Lung (tissue), 12 donors: Measurements from ENCODE around the gene LMO1. TPM values are rescaled to one million over a fixed set of nuclear protein-coding genes. Genes with fewer than 3 reads are reported as not detected.

ENCODE experiments used
- ATAC-seq: fragments of 200-7000 bp; cut with Tn5 transposase; one replicate; pipeline ENCODE4 v1.9.1; 2020; ENCODE audit warnings: moderate number of reproducible peaks; ENCODE audit not compliant: insufficient read depth, low FRiP score
- DNase-seq, 3 donors: peaks; one replicate each; pipeline ENCODE4 v3.0.0-alpha.2; 2013 to 2017
- H3K27ac ChIP-seq, 2 donors: one replicate each; pipeline ENCODE4 v1.5.1; 2013; ENCODE audit warnings: mild to moderate bottlenecking in 2 of 2, moderate library complexity in 2 of 2, control low read depth in 1 of 2, inconsistent platforms in 1 of 2, low read depth in 1 of 2, low read length in 1 of 2
- H3K27me3 ChIP-seq, 3 donors: one replicate each; pipeline ENCODE4 v1.5.1; 2013; ENCODE audit warnings: low read length in 2 of 3; ENCODE audit not compliant: control insufficient read depth in 3 of 3, insufficient read depth in 3 of 3
- H3K36me3 ChIP-seq, 4 donors: one replicate each; pipeline ENCODE4 v1.5.1; 2013; ENCODE audit warnings: low read length in 4 of 4, mild to moderate bottlenecking in 1 of 4, moderate library complexity in 1 of 4; ENCODE audit not compliant: control insufficient read depth in 4 of 4, insufficient read depth in 4 of 4
- H3K4me1 ChIP-seq, 5 donors: one replicate each; pipeline ENCODE4 v1.5.1; 2013; ENCODE audit warnings: low read length in 5 of 5, mild to moderate bottlenecking in 2 of 5, moderate library complexity in 1 of 5; ENCODE audit not compliant: control insufficient read depth in 5 of 5, insufficient read depth in 5 of 5
- H3K4me3 ChIP-seq: one replicate; pipeline ENCODE4 v1.5.1; 2013; ENCODE audit warnings: mild to moderate bottlenecking, control low read depth, moderate library complexity
- H3K9ac ChIP-seq, 2 donors: one replicate each; pipeline ENCODE4 v1.5.1; 2013; ENCODE audit warnings: low read length in 2 of 2, control low read depth in 1 of 2; ENCODE audit not compliant: insufficient read depth in 1 of 2
- H3K9me3 ChIP-seq, 4 donors: one replicate each; pipeline ENCODE4 v1.5.1; 2013; ENCODE audit warnings: low read length in 3 of 4, mild to moderate bottlenecking in 1 of 4, moderate library complexity in 1 of 4; ENCODE audit not compliant: control insufficient read depth in 4 of 4, insufficient read depth in 3 of 4
- WGBS, 2 donors: extraction: QIAGEN DNeasy Blood & Tissue Kit; methylation state at CpG; one replicate each; pipeline ENCODE4 v1.1.7; 2013; 5-methylcytosine and 5-hydroxymethylcytosine counted together
- polyA plus RNA-seq, 2 donors: library from polyadenylated mRNA; stranded (reverse); fragments of 200-250 nt; gene quantifications; one replicate each; pipeline ENCODE4 v1.2.1, GENCODE V29; 2013
- total RNA-seq, 2 donors: library from RNA; depleted of rRNA in 1 of 2; stranded (reverse); fragments of >200 nt in 1 of 2; gene quantifications; one replicate each; pipeline ENCODE4 v1.2.1, GENCODE V29; 2014 to 2021
- TF ChIP-seq, protein P1 (sequence below): IDR thresholded peaks from 2 replicates; pipeline ENCODE4 v1.5.1; 2012; ENCODE audit warnings: mild to moderate bottlenecking; ENCODE audit errors: control extremely low read depth, extremely low read depth
- donor health status: control.
- donor health status: control.
- donor health status: Bipolar disorder and iron deficiency.
- donor health status: healthy.
- donor health status: DM: yes; HTN: yes; CAD: no.

Gene LMO1
- total and polyA plus RNA-seq, 4 donors: 0.26 to 0.34 TPM; not detected in 2

GRCh38 chr11:8290081-8290810 is 26.6 kb upstream of the LMO1 start:
- H3K9me3 ChIP-seq: no peaks in the 10 kb centered on the region
- peaks cover 0 to 1% (median 0%) of the 10 kb centered on the region in 5 donors for H3K4me1 ChIP-seq
- H3K27ac ChIP-seq: no peak overlapping the region
- no peak for ATAC-seq
- 93 to 95% methylated on average over 8 of the region's 8 CpGs for WGBS, 2 donors
- TF ChIP-seq, protein P1, sequence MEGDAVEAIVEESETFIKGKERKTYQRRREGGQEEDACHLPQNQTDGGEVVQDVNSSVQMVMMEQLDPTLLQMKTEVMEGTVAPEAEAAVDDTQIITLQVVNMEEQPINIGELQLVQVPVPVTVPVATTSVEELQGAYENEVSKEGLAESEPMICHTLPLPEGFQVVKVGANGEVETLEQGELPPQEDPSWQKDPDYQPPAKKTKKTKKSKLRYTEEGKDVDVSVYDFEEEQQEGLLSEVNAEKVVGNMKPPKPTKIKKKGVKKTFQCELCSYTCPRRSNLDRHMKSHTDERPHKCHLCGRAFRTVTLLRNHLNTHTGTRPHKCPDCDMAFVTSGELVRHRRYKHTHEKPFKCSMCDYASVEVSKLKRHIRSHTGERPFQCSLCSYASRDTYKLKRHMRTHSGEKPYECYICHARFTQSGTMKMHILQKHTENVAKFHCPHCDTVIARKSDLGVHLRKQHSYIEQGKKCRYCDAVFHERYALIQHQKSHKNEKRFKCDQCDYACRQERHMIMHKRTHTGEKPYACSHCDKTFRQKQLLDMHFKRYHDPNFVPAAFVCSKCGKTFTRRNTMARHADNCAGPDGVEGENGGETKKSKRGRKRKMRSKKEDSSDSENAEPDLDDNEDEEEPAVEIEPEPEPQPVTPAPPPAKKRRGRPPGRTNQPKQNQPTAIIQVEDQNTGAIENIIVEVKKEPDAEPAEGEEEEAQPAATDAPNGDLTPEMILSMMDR: no peak
- no peak overlapping the region for H3K9ac ChIP-seq
- DNase-seq: peak in 1 of 3 donors; percentile 28
- H3K36me3 ChIP-seq: no peaks in the 10 kb centered on the region
- H3K27me3 ChIP-seq: peaks cover 0 to 5% (median 0%) of the 10 kb centered on the region in 3 donors
- H3K4me3 ChIP-seq: no peak overlapping the region

- Histone ChIP-seq H3K4me3 (no peak overlapping the region), H3K27ac (no peak overlapping the region), H3K36me3 (no peaks in the 10 kb centered on the region), H3K9me3 (no peaks in the 10 kb centered on the region), H3K27me3 (peaks cover 0 to 5% (median 0%) of the 10 kb centered on the region in 3 donors), H3K4me1 (peaks cover 0 to 1% (median 0%) of the 10 kb centered on the region in 5 donors), H3K9ac (no peak overlapping the region)
- no peak for ATAC-seq
- 67 to 78% methylated on average over 3 of the region's 3 CpGs for WGBS, 2 donors
- TF ChIP-seq, protein P1: no peak
- DNase-seq: no peak
Observed at GRCh38 chr11:8289492-8289918, 25.8 kb upstream of the LMO1 start.

GRCh38 chr11:8288824-8289491 is 25.3 kb upstream of the LMO1 start:
- H3K27ac ChIP-seq: no peak overlapping the region
- H3K4me1 ChIP-seq: peaks cover 0 to 2% (median under 1%) of the 10 kb centered on the region in 5 donors
- H3K9me3 ChIP-seq: no peaks in the 10 kb centered on the region
- no peak overlapping the region for H3K4me3 ChIP-seq
- WGBS, 2 donors: 82 to 87% methylated on average over 13 of the region's 13 CpGs
- H3K36me3 ChIP-seq: no peaks in the 10 kb centered on the region
- H3K9ac ChIP-seq: no peak overlapping the region
- peaks cover 0 to under 1% (median 0%) of the 10 kb centered on the region in 3 donors for H3K27me3 ChIP-seq
- no peak for ATAC-seq
- TF ChIP-seq, protein P1: no peak
- no peak for DNase-seq
